Neural cell (in vitro differentiated cells): ENCODE results near the gene TIAM2. TPM values are rescaled to one million over a fixed set of nuclear protein-coding genes. Genes with fewer than 3 reads are reported as not detected.

Experiments
- H2AFZ ChIP-seq: fragments of 200-600, 300-800 bp; sonication (generic), shearing (Covaris generic); 2 replicates; pipeline ENCODE4 v1.6.0; 2014; ENCODE audit warnings: low read depth, mild to moderate bottlenecking, antibody characterized with exemption, low read length, moderate library complexity
- H3F3A ChIP-seq: fragments of 200-600 bp; shearing (Covaris generic); 2 replicates; pipeline ENCODE4 v1.6.1; 2016; ENCODE audit warnings: mild to moderate bottlenecking, moderate library complexity, mixed read lengths, antibody characterized with exemption, low read length; ENCODE audit not compliant: insufficient read depth, poor library complexity, severe bottlenecking
- H3K27ac ChIP-seq: fragments of 200-600, 300-800 bp; sonication (generic), shearing (Covaris generic); 2 replicates; pipeline ENCODE4 v1.5.1; 2014; ENCODE audit warnings: mild to moderate bottlenecking, low read length, moderate library complexity
- H3K27me3 ChIP-seq: fragments of 300-800, 200-600 bp; sonication (generic), shearing (Covaris generic); 2 replicates; pipeline ENCODE4 v1.6.0; 2014; ENCODE audit warnings: mild to moderate bottlenecking, low read depth, low read length, moderate library complexity; ENCODE audit not compliant: insufficient read depth
- H3K36me3 ChIP-seq: fragments of 300-800, 200-600 bp; sonication (generic), shearing (Covaris generic); 2 replicates; pipeline ENCODE4 v1.5.1; 2014; ENCODE audit warnings: mild to moderate bottlenecking, antibody characterized with exemption, low read length, moderate library complexity; ENCODE audit not compliant: insufficient read depth
- H3K4me2 ChIP-seq: fragments of 300-800, 200-600 bp; sonication (generic), shearing (Covaris generic); 2 replicates; pipeline ENCODE4 v1.6.0; 2014; ENCODE audit warnings: mild to moderate bottlenecking, low read length
- H3K4me3 ChIP-seq: fragments of 300-800, 200-600 bp; sonication (generic), shearing (Covaris generic); 2 replicates; pipeline ENCODE4 v1.5.1; 2014; ENCODE audit warnings: mild to moderate bottlenecking, low read length, moderate library complexity
- H3K79me2 ChIP-seq: fragments of 200-600 bp; shearing (Covaris generic); replicated peaks from 2 replicates; pipeline ENCODE4 v1.6.0; 2014; ENCODE audit warnings: mild to moderate bottlenecking, low read length, moderate library complexity; ENCODE audit not compliant: insufficient read depth
- H3K9ac ChIP-seq: fragments of 300-800, 200-600 bp; sonication (generic), shearing (Covaris generic); 2 replicates; pipeline ENCODE4 v1.6.1; 2016; ENCODE audit warnings: mild to moderate bottlenecking, low read length, mixed read lengths
- H3K9me2 ChIP-seq: fragments of 200-600 bp; shearing (Covaris generic); 2 replicates; pipeline ENCODE4 v1.6.1; 2016; ENCODE audit warnings: mild to moderate bottlenecking, low read length, mixed read lengths; ENCODE audit not compliant: insufficient read depth
- H3K9me3 ChIP-seq: fragments of 200-600, 300-800 bp; sonication (generic), shearing (Covaris generic); 2 replicates; pipeline ENCODE4 v1.6.1; 2016; ENCODE audit warnings: mild to moderate bottlenecking, mixed run types, low read length, moderate library complexity, mixed read lengths
- H4K20me1 ChIP-seq: fragments of 200-600 bp; shearing (Covaris generic); 2 replicates; pipeline ENCODE4 v1.6.1; 2016; ENCODE audit warnings: mild to moderate bottlenecking, mixed run types; ENCODE audit not compliant: insufficient read depth
- CTCF ChIP-seq: fragments of 450-650 bp; IDR thresholded peaks from 2 replicates; pipeline ENCODE4 v1.5.1; 2014; ENCODE audit warnings: antibody characterized with exemption, mild to moderate bottlenecking, moderate library complexity; ENCODE audit not compliant: poor library complexity, severe bottlenecking
- EP300 ChIP-seq: fragments of 450-650 bp; conservative IDR thresholded peaks from 2 replicates; pipeline ENCODE4 v1.6.1; 2014; ENCODE audit warnings: antibody characterized with exemption, mild to moderate bottlenecking, moderate library complexity; ENCODE audit not compliant: poor library complexity, severe bottlenecking
- EZH2 ChIP-seq: fragments of 200-600, 300-800 bp; shearing (Covaris generic), sonication (generic); IDR thresholded peaks from 2 replicates; pipeline ENCODE4 v1.6.1; 2014; ENCODE audit warnings: antibody characterized with exemption, low read length, borderline replicate concordance, mild to moderate bottlenecking; ENCODE audit not compliant: insufficient read depth, poor library complexity, severe bottlenecking
- MXI1 ChIP-seq: fragments of 450-650 bp; conservative IDR thresholded peaks from 2 replicates; pipeline ENCODE4 v1.6.1; 2014; ENCODE audit warnings: antibody characterized with exemption, mild to moderate bottlenecking; ENCODE audit not compliant: poor library complexity, severe bottlenecking
- POLR2AphosphoS5 ChIP-seq: IDR thresholded peaks from 2 replicates; pipeline ENCODE4 v1.6.1; 2012
- RAD21 ChIP-seq: fragments of 450-650 bp; conservative IDR thresholded peaks from 2 replicates; pipeline ENCODE4 v1.6.1; 2014; ENCODE audit warnings: antibody characterized with exemption, mild to moderate bottlenecking, moderate library complexity
- REST ChIP-seq: IDR thresholded peaks from 2 replicates; pipeline ENCODE4 v1.6.1; 2012; ENCODE audit warnings: borderline replicate concordance
- SMC3 ChIP-seq: fragments of 450-650 bp; conservative IDR thresholded peaks from 2 replicates; pipeline ENCODE4 v1.6.1; 2014; ENCODE audit warnings: antibody characterized with exemption, mild to moderate bottlenecking, moderate library complexity; ENCODE audit not compliant: poor library complexity
- TAF1 ChIP-seq: IDR thresholded peaks from 2 replicates; pipeline ENCODE4 v1.6.1; 2012; ENCODE audit warnings: low read depth
- polyA plus RNA-seq: library from polyadenylated mRNA; depleted of rRNA; stranded (reverse); fragments of >200 nt; gene quantifications from 2 replicates; pipeline ENCODE4 v1.2.3, GENCODE V29; 2014

Gene TIAM2
- polyA plus RNA-seq, 1 donor from 2014 or later = 73.3 TPM

GRCh38 chr6:155112757-155113156 lies 117.6 kb downstream of the TIAM2 start:
- Histone ChIP-seq H3K4me2 (no peak overlapping the region), H3K9ac (no peak overlapping the region), H3K36me3 (no peaks in the 10 kb centered on the region), H3K4me3 (no peak overlapping the region), H3K79me2 (no peaks in the 10 kb centered on the region), H3F3A (no peaks in the 10 kb centered on the region), H3K27me3 (no peaks in the 10 kb centered on the region), H3K9me2 (no peaks in the 10 kb centered on the region), H4K20me1 (no peaks in the 10 kb centered on the region), H3K9me3 (no peaks in the 10 kb centered on the region), H3K27ac (no peak overlapping the region), H2AFZ (no peak overlapping the region)
- TF ChIP-seq EP300 = no peak
- TF ChIP-seq POLR2AphosphoS5 = no peak
- TF ChIP-seq TAF1 = no peak
- TF ChIP-seq MXI1 = no peak
- TF ChIP-seq RAD21 = no peak
- TF ChIP-seq CTCF = no peak

GRCh38 chr6:155115893-155116570 lies 120.9 kb downstream of the TIAM2 start:
- TF ChIP-seq CTCF (no peak), POLR2AphosphoS5 (no peak), SMC3 (no peak)
- no peak overlapping the region for H2AFZ ChIP-seq
- no peaks in the 10 kb centered on the region for H4K20me1 ChIP-seq
- no peaks in the 10 kb centered on the region for H3K9me2 ChIP-seq
- no peak overlapping the region for H3K4me2 ChIP-seq
- no peaks in the 10 kb centered on the region for H3K27me3 ChIP-seq
- H3K4me3 ChIP-seq = no peak overlapping the region
- no peaks in the 10 kb centered on the region for H3K36me3 ChIP-seq
- H3K27ac ChIP-seq = no peak overlapping the region
- no peaks in the 10 kb centered on the region for H3K9me3 ChIP-seq
- H3F3A ChIP-seq = no peaks in the 10 kb centered on the region
- H3K9ac ChIP-seq = no peak overlapping the region
- H3K79me2 ChIP-seq = no peaks in the 10 kb centered on the region

GRCh38 chr6:155116571-155116910 lies 121.4 kb downstream of the TIAM2 start:
- Histone ChIP-seq H3K4me2 (no peak overlapping the region), H3K27ac (no peak overlapping the region), H3K36me3 (no peaks in the 10 kb centered on the region), H3K27me3 (no peaks in the 10 kb centered on the region), H4K20me1 (no peaks in the 10 kb centered on the region), H2AFZ (no peak overlapping the region), H3K4me3 (no peak overlapping the region), H3K9ac (no peak overlapping the region), H3K79me2 (no peaks in the 10 kb centered on the region), H3K9me3 (no peaks in the 10 kb centered on the region), H3K9me2 (no peaks in the 10 kb centered on the region), H3F3A (no peaks in the 10 kb centered on the region)
- no peak for TF ChIP-seq REST
- no peak for TF ChIP-seq RAD21
- no peak for TF ChIP-seq CTCF
- TF ChIP-seq MXI1 = no peak
- no peak for TF ChIP-seq EZH2
- no peak for TF ChIP-seq POLR2AphosphoS5
- TF ChIP-seq EP300 = no peak
- TF ChIP-seq SMC3 = no peak
